BE2C (cell line): Measurements from ENCODE around the gene METTL6.

Experiments
- DNase-seq: peaks from one replicate; pipeline ENCODE4 v3.0.0-alpha.2; 2020
- H3K27me3 ChIP-seq: fragments of 250-450 bp; sonication (Bioruptor Pico); 2 replicates; pipeline ENCODE4 v1.5.1; 2020; ENCODE audit warnings: mild to moderate bottlenecking
- H3K36me3 ChIP-seq: fragments of 250-450 bp; sonication (Bioruptor Pico); 2 replicates; pipeline ENCODE4 v1.5.1; 2020; ENCODE audit warnings: mild to moderate bottlenecking
- H3K4me1 ChIP-seq: fragments of 250-450 bp; sonication (Bioruptor Pico); 2 replicates; pipeline ENCODE4 v1.5.1; 2020
- H3K4me3 ChIP-seq: 2 replicates; pipeline ENCODE4 v1.5.1; 2011; ENCODE audit warnings: low read depth, low read length
- H3K9me3 ChIP-seq: fragments of 250-450 bp; sonication (Bioruptor Pico); 2 replicates; pipeline ENCODE4 v1.5.1; 2020
- TF ChIP-seq, protein P1 (sequence below): IDR thresholded peaks from 2 replicates; pipeline ENCODE4 v1.5.1; 2012; ENCODE audit warnings: mild to moderate bottlenecking, low read depth, low read length

Gene METTL6

GRCh38 chr3:15431256-15431837 lies 4.0 kb upstream of the METTL6 start:
- TF ChIP-seq, protein P1, sequence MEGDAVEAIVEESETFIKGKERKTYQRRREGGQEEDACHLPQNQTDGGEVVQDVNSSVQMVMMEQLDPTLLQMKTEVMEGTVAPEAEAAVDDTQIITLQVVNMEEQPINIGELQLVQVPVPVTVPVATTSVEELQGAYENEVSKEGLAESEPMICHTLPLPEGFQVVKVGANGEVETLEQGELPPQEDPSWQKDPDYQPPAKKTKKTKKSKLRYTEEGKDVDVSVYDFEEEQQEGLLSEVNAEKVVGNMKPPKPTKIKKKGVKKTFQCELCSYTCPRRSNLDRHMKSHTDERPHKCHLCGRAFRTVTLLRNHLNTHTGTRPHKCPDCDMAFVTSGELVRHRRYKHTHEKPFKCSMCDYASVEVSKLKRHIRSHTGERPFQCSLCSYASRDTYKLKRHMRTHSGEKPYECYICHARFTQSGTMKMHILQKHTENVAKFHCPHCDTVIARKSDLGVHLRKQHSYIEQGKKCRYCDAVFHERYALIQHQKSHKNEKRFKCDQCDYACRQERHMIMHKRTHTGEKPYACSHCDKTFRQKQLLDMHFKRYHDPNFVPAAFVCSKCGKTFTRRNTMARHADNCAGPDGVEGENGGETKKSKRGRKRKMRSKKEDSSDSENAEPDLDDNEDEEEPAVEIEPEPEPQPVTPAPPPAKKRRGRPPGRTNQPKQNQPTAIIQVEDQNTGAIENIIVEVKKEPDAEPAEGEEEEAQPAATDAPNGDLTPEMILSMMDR, result no peak
- H3K4me3 ChIP-seq, result no peak overlapping the region
- no peaks in the 10 kb centered on the region for H3K27me3 ChIP-seq
- no peaks in the 10 kb centered on the region for H3K4me1 ChIP-seq
- no peak for DNase-seq
- peaks cover 12% of the 10 kb centered on the region for H3K36me3 ChIP-seq
- no peaks in the 10 kb centered on the region for H3K9me3 ChIP-seq

- Histone ChIP-seq H3K9me3 (no peaks in the 10 kb centered on the region), H3K4me3 (no peak overlapping the region), H3K27me3 (no peaks in the 10 kb centered on the region), H3K4me1 (no peaks in the 10 kb centered on the region), H3K36me3 (peaks cover 10% of the 10 kb centered on the region)
- TF ChIP-seq, protein P1, result no peak
- DNase-seq, result no peak
Measured at GRCh38 chr3:15430624-15431023, 3.3 kb upstream of the METTL6 start.

GRCh38 chr3:15429080-15429479 lies 1.7 kb upstream of the METTL6 start:
- Histone ChIP-seq H3K9me3 (no peaks in the 10 kb centered on the region), H3K4me1 (no peaks in the 10 kb centered on the region), H3K4me3 (peak overlapping the region; percentile 87), H3K36me3 (peaks cover under 1% of the 10 kb centered on the region; the same call in 1 of the 2 replicates), H3K27me3 (no peaks in the 10 kb centered on the region)
- TF ChIP-seq, protein P1, result no peak
- no peak for DNase-seq

DNA sequence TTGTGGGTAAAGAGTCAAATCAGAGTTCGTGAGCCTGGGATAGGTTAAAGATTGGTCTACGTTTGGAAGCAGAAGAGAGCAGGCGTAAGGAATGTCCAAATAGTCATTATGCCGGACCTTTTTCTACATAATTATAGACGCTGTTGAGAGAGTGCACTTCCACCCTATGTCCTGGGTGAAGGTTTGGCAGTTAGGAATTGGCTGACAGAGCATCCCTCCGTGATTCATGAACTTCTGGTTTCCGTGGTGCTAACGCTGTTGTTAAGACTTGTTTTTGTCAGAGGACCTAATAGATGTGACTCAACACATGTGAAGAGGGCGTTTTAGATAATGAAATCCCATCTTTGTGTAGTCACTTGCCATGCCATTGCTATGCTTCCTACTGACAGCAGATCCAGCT lies 1.2 kb upstream of the METTL6 start:
- H3K27me3 ChIP-seq, result no peaks in the 10 kb centered on the region
- H3K9me3 ChIP-seq, result no peaks in the 10 kb centered on the region
- H3K36me3 ChIP-seq, result no peaks in the 10 kb centered on the region
- DNase-seq, result no peak
- peak overlapping the region; percentile 87 for H3K4me3 ChIP-seq
- H3K4me1 ChIP-seq, result no peaks in the 10 kb centered on the region
- TF ChIP-seq, protein P1, result no peak

- Histone ChIP-seq H3K9me3 (no peaks in the 10 kb centered on the region), H3K4me3 (peak overlapping the region; percentile 87), H3K36me3 (no peaks in the 10 kb centered on the region), H3K4me1 (no peaks in the 10 kb centered on the region), H3K27me3 (no peaks in the 10 kb centered on the region)
- TF ChIP-seq, protein P1, result no peak
- no peak for DNase-seq
Measured at GRCh38 chr3:15427981-15428380, 637 bp upstream of the METTL6 start.

- no peaks in the 10 kb centered on the region for H3K36me3 ChIP-seq
Measured at GRCh38 chr3:15426579-15427118, 695 bp downstream of the METTL6 start.

More at GRCh38 chr3:15426579-15427118, 695 bp downstream of the METTL6 start:
- DNase-seq, result no peak
- TF ChIP-seq, protein P1, result no peak
- Histone ChIP-seq H3K9me3 (no peaks in the 10 kb centered on the region), H3K4me3 (peak overlapping the region; percentile 87), H3K4me1 (no peaks in the 10 kb centered on the region), H3K27me3 (no peaks in the 10 kb centered on the region)
